ENCODE measurements around the gene HSPBP1.

- no peak for TF ChIP-seq CTCF (IDR thresholded peaks at IDR 0.05)
- no peak for TF ChIP-seq ZFX (IDR thresholded peaks at IDR 0.05; ENCODE audit: borderline replicate concordance)
Measured at GRCh38 chr19:55299991-55300390, 20.1 kb upstream of the HSPBP1 start.

Measured in 22Rv1 (cell line).